BE2C (cell line): Measurements from ENCODE around the gene VTI1A.

ENCODE experiments used
- DNase-seq: peaks from one replicate; pipeline ENCODE4 v3.0.0-alpha.2; 2020
- H3K27me3 ChIP-seq: fragments of 250-450 bp; sonication (Bioruptor Pico); 2 replicates; pipeline ENCODE4 v1.5.1; 2020; ENCODE audit warnings: mild to moderate bottlenecking
- H3K36me3 ChIP-seq: fragments of 250-450 bp; sonication (Bioruptor Pico); 2 replicates; pipeline ENCODE4 v1.5.1; 2020; ENCODE audit warnings: mild to moderate bottlenecking
- H3K4me1 ChIP-seq: fragments of 250-450 bp; sonication (Bioruptor Pico); 2 replicates; pipeline ENCODE4 v1.5.1; 2020
- H3K4me3 ChIP-seq: 2 replicates; pipeline ENCODE4 v1.5.1; 2011; ENCODE audit warnings: low read depth, low read length
- H3K9me3 ChIP-seq: fragments of 250-450 bp; sonication (Bioruptor Pico); 2 replicates; pipeline ENCODE4 v1.5.1; 2020
- CTCF ChIP-seq: IDR thresholded peaks from 2 replicates; pipeline ENCODE4 v1.5.1; 2012; ENCODE audit warnings: mild to moderate bottlenecking, low read depth, low read length

Gene VTI1A

DNA sequence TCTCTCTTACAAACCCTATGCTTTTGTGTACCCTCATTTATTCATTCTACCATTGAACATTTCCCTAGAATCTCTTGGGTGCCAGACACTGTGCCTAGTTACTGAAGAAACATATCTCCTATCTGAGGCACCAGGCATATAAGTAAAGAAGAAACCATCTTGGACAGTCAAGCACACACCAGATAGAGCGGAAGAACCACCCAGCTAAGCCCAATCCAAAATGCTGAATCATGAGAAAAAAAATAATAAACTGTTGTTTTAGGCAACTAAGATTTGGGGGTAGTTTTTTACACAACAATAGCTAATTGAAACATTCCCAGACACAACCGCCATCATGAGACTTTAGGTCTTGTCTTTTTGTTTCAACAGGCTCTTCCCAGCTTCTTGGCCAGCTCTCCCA lies 400.8 kb downstream of the VTI1A start:
- TF ChIP-seq CTCF: no peak
- peaks cover 10% of the 10 kb centered on the region for H3K4me1 ChIP-seq
- DNase-seq: no peak
- no peaks in the 10 kb centered on the region for H3K36me3 ChIP-seq
- H3K27me3 ChIP-seq: no peaks in the 10 kb centered on the region
- H3K4me3 ChIP-seq: no peak overlapping the region
- H3K9me3 ChIP-seq: no peaks in the 10 kb centered on the region

- H3K9me3 ChIP-seq: no peaks in the 10 kb centered on the region
- no peak overlapping the region for H3K4me3 ChIP-seq
- H3K36me3 ChIP-seq: no peaks in the 10 kb centered on the region
- no peaks in the 10 kb centered on the region for H3K27me3 ChIP-seq
- no peak for DNase-seq
- TF ChIP-seq CTCF: no peak
- peaks cover 5% of the 10 kb centered on the region for H3K4me1 ChIP-seq
Measured at GRCh38 chr10:112848228-112848627, 401.2 kb downstream of the VTI1A start.

DNA sequence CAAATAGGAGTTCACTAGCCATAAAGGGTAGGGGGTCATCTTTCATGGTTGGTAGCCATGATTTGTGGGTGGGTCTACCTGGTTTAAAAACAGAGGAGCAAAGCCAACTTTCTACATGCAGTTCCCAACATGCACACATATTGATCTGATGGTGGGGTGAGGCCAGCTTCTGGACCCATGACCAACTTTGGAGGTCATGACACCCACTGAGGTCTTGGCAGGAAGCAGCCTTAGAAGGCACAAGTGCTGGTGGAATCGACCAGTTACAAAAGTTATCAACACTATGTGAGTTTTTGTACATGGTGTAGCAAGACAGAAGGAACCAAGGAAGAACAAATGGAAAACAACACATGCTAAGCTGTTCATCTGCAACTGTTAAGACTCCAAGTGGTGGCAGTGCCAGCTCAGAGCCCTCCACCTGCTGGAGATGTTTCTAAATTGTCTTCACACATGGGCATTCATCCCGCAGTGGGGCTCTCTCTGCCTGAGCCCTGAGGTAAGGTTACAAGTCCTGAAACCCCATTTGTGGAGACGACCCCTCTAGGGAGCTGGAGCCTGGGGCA lies 401.9 kb downstream of the VTI1A start:
- TF ChIP-seq CTCF: no peak
- no peaks in the 10 kb centered on the region for H3K36me3 ChIP-seq
- H3K4me1 ChIP-seq: no peaks in the 10 kb centered on the region
- no peaks in the 10 kb centered on the region for H3K27me3 ChIP-seq
- H3K4me3 ChIP-seq: no peak overlapping the region
- no peak for DNase-seq
- no peaks in the 10 kb centered on the region for H3K9me3 ChIP-seq

DNA sequence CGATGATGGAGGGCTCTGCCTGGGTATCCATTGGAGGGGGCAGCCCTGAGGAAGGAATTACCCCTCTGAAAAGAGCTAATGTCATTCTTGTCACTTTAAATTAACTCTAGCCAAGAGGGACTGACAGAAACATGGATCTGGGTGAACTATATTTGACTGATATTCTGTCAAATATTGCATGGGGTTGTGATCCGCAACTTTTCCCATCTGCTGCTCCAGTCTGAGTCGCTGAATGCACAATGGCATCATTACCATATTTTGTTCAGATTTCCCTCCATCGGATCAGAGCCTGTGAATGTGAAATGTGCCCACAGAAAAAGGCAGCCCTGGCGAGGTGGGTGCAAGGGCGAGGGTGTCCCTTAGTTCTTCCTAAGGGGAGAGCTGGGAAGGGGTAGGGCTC lies 402.5 kb downstream of the VTI1A start:
- Histone ChIP-seq H3K27me3 (no peaks in the 10 kb centered on the region), H3K4me1 (no peaks in the 10 kb centered on the region), H3K4me3 (no peak overlapping the region), H3K36me3 (no peaks in the 10 kb centered on the region), H3K9me3 (no peaks in the 10 kb centered on the region)
- no peak for DNase-seq
- no peak for TF ChIP-seq CTCF

DNA sequence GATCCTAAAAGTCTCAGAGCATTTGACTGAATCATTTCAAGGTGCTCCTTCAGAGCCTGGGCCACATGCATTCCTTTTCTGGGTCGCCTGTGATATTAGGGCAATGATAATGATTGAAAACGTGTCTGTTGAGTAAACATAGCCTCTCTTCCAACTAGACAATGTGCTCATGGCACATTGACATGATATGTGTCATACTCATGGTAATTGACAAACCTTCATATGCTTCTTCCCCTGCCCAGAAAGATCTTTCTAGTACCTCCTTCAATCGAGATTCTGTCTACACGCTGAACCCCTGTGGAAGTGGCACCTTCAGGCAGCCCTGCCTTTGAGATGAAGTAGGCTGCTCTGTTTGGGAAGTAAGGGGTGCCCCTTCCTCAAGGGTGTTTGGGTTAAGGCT lies 404.2 kb downstream of the VTI1A start:
- no peaks in the 10 kb centered on the region for H3K4me1 ChIP-seq
- no peaks in the 10 kb centered on the region for H3K9me3 ChIP-seq
- H3K27me3 ChIP-seq: no peaks in the 10 kb centered on the region
- no peaks in the 10 kb centered on the region for H3K36me3 ChIP-seq
- H3K4me3 ChIP-seq: no peak overlapping the region
- DNase-seq: no peak
- TF ChIP-seq CTCF: no peak

GRCh38 chr10:112851588-112852211 lies 404.7 kb downstream of the VTI1A start:
- no peak overlapping the region for H3K4me3 ChIP-seq
- H3K27me3 ChIP-seq: no peaks in the 10 kb centered on the region
- DNase-seq: no peak
- H3K4me1 ChIP-seq: no peaks in the 10 kb centered on the region
- TF ChIP-seq CTCF: no peak
- no peaks in the 10 kb centered on the region for H3K36me3 ChIP-seq
- H3K9me3 ChIP-seq: no peaks in the 10 kb centered on the region
